Liver (tissue), 3 donors: Measurements from ENCODE around the gene ATP11C.

ENCODE experiments used
- CTCF ChIP-seq: fragments of 150-350 bp; IDR thresholded peaks from 2 replicates; pipeline ENCODE4 v1.5.1; 2017; ENCODE audit warnings: improper control_type of control experiment, low read depth, low read length; ENCODE audit not compliant: missing input control
- EGR1 ChIP-seq, 2 donors: IDR thresholded peaks; 2 replicates each; pipeline ENCODE4 v1.6.1; 2016 to 2018; ENCODE audit warnings: antibody characterized with exemption in 2 of 2, low read depth in 2 of 2
- FOXA1 ChIP-seq: IDR thresholded peaks from 2 replicates; pipeline ENCODE4 v1.6.1; 2016; ENCODE audit warnings: antibody characterized with exemption
- JUND ChIP-seq, 2 donors: IDR thresholded peaks; 2 replicates each; pipeline ENCODE4 v1.6.1; 2016; ENCODE audit warnings: antibody characterized with exemption in 2 of 2
- RAD21 ChIP-seq, 2 donors: IDR thresholded peaks; 2 replicates each; pipeline ENCODE4 v1.6.1; 2016; ENCODE audit warnings: antibody characterized with exemption in 2 of 2, mild to moderate bottlenecking in 2 of 2
- REST ChIP-seq: IDR thresholded peaks from 2 replicates; pipeline ENCODE4 v1.6.1; 2016; ENCODE audit warnings: antibody characterized with exemption, mild to moderate bottlenecking
- RXRA ChIP-seq, 2 donors: IDR thresholded peaks; 2 replicates each; pipeline ENCODE4 v1.6.1; 2017 to 2018; ENCODE audit warnings: antibody characterized with exemption in 2 of 2, mild to moderate bottlenecking in 1 of 2
- SP1 ChIP-seq: IDR thresholded peaks from 2 replicates; pipeline ENCODE4 v1.6.1; 2018; ENCODE audit warnings: antibody characterized with exemption, mild to moderate bottlenecking
- TAF1 ChIP-seq: conservative IDR thresholded peaks from 2 replicates; pipeline ENCODE4 v1.6.1; 2016; ENCODE audit warnings: antibody characterized with exemption, mild to moderate bottlenecking
- TF ChIP-seq, protein P1 (sequence below): IDR thresholded peaks from 2 replicates; pipeline ENCODE4 v1.6.1; 2016; ENCODE audit warnings: antibody characterized with exemption
- TF ChIP-seq, protein P2 (sequence below): IDR thresholded peaks from 2 replicates; pipeline ENCODE4 v1.6.1; 2016; ENCODE audit warnings: antibody characterized with exemption
- TF ChIP-seq, protein P3 (sequence below): IDR thresholded peaks from 2 replicates; pipeline ENCODE4 v1.6.1; 2016; ENCODE audit warnings: antibody characterized with exemption
- donor health status: healthy.
- donor health status: healthy.

- TF ChIP-seq CTCF, result no peak
- TF ChIP-seq, protein P1, sequence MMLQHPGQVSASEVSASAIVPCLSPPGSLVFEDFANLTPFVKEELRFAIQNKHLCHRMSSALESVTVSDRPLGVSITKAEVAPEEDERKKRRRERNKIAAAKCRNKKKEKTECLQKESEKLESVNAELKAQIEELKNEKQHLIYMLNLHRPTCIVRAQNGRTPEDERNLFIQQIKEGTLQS, result no peak
- TF ChIP-seq, protein P2, sequence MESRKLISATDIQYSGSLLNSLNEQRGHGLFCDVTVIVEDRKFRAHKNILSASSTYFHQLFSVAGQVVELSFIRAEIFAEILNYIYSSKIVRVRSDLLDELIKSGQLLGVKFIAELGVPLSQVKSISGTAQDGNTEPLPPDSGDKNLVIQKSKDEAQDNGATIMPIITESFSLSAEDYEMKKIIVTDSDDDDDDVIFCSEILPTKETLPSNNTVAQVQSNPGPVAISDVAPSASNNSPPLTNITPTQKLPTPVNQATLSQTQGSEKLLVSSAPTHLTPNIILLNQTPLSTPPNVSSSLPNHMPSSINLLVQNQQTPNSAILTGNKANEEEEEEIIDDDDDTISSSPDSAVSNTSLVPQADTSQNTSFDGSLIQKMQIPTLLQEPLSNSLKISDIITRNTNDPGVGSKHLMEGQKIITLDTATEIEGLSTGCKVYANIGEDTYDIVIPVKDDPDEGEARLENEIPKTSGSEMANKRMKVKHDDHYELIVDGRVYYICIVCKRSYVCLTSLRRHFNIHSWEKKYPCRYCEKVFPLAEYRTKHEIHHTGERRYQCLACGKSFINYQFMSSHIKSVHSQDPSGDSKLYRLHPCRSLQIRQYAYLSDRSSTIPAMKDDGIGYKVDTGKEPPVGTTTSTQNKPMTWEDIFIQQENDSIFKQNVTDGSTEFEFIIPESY, result no peak
- no peak for TF ChIP-seq TAF1
- no peak for TF ChIP-seq REST
- no peak for TF ChIP-seq FOXA1
- TF ChIP-seq EGR1 (IDR thresholded peaks at IDR 0.05; ENCODE audit: low read depth in 2 of 2), result no peak
- no peak for TF ChIP-seq RAD21 (IDR thresholded peaks at IDR 0.05)
- TF ChIP-seq RXRA (IDR thresholded peaks at IDR 0.05), result no peak
- no peak for TF ChIP-seq SP1
- no peak for TF ChIP-seq JUND (IDR thresholded peaks at IDR 0.05)
- TF ChIP-seq, protein P3, sequence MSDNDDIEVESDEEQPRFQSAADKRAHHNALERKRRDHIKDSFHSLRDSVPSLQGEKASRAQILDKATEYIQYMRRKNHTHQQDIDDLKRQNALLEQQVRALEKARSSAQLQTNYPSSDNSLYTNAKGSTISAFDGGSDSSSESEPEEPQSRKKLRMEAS, result no peak
Observed at GRCh38 chrX:139924069-139924695, 8.7 kb downstream of the ATP11C start.
